Measurements from ENCODE around the gene TLL1. TPM values are rescaled to one million over a fixed set of nuclear protein-coding genes. Genes with fewer than 3 reads are reported as not detected.

The TLL1 gene
- total RNA-seq, result 39.2 and 39.7 TPM in 2 replicates
- long read RNA-seq, full-length matches to known transcripts, result 3 of 56 reads
- long read RNA-seq, partial matches to known transcripts, result 20 of 56 reads
- long read RNA-seq, other reads (novel, unspliced or antisense), result 33 of 56 reads

DNA sequence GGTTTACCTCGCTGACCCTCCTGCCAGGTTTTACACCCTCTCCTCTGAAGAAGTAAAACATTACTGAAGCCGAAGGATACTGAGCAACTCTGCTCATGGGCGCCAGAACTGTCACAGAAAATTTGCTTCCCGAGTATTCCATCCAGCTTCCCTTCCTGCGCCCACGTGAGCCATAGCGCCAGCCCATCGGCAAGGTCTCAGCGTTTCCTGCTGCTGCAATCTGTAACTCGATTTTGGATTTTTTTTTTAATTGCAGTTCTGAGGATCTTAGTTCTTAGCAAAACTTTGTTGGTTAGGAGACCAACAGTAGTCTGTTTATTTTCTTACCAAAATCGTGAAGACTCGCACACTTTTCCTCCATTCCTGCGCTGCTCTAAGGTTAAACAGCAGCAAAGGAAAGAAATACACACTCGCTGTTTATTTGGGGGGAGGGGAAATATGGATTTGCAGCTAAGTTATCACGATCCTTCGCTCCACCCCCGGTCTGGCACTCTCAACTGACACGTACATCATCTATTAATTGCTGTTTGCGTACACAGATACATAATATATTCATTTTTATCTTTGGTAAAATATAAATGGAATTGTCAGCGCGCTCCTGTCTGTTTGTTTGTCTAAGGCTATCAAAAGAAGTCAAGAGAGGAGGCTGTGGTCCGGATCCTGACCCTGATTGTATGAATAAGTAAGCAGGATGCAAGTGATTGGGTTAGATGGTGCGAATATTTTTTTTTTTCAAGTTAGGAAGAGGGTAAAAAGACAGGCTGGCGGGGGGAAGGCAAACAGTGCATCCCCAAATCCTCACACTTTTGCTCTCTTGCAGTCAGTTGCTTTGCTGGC is at the start of gene TLL1:
TSS of gene TLL1 (plus strand) at position 777 of the 837 bp plus-strand sequence. CDS start 668 bp downstream, outside the sequence.
- Mint-ChIP-seq H3K9me3 (ENCODE audit: unreplicated experiment) (no peaks in the 10 kb centered on the region), H3K36me3 (ENCODE audit: unreplicated experiment) (no peaks in the 10 kb centered on the region), H3K27ac (ENCODE audit: unreplicated experiment) (peak within 1 kb of the TSS; percentile 96), H3K4me3 (ENCODE audit: unreplicated experiment) (peak within 1 kb of the TSS; percentile 97), H3K4me1 (ENCODE audit: unreplicated experiment) (peaks cover 44% of the 10 kb centered on the region), H3K27me3 (ENCODE audit: unreplicated experiment) (no peaks in the 10 kb centered on the region)
- DNase-seq (ENCODE audit: extremely low spot score, unreplicated experiment), result no peak
- TF ChIP-seq CTCF (IDR thresholded peaks at IDR 0.05), result no peak

GRCh38 chr4:165826166-165826565 is 46.9 kb upstream of the TLL1 start:
- Mint-ChIP-seq H3K36me3 (ENCODE audit: unreplicated experiment) (peaks cover 2% of the 10 kb centered on the region), H3K4me1 (ENCODE audit: unreplicated experiment) (peaks cover 8% of the 10 kb centered on the region), H3K4me3 (ENCODE audit: unreplicated experiment) (no peak overlapping the region), H3K9me3 (ENCODE audit: unreplicated experiment) (peaks cover 19% of the 10 kb centered on the region), H3K27ac (ENCODE audit: unreplicated experiment) (no peak overlapping the region), H3K27me3 (ENCODE audit: unreplicated experiment) (no peaks in the 10 kb centered on the region)
- no peak for DNase-seq (ENCODE audit: extremely low spot score, unreplicated experiment)
- TF ChIP-seq CTCF (IDR thresholded peaks at IDR 0.05), result no peak

DNA sequence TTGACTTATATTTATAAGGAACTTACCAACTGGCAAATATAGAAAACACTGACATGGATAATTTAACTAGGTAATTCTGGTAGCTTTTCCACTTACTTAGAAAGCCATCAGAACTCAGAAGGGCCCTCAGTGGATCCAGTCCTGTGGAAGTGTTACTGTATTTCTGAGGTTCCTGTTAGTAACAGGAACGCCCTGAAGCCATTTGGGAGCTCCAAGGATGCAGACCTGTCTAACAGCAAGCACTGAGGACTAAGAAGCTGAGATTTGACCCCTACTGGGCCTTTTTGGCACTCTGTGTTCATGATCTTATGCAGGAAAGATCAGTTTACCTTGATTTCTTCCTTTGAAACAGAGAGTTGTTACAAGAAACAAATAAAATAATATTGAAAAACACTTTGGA is 46.0 kb upstream of the TLL1 start:
- H3K36me3 Mint-ChIP-seq (ENCODE audit: unreplicated experiment), result peaks cover 2% of the 10 kb centered on the region
- no peak overlapping the region for H3K27ac Mint-ChIP-seq (ENCODE audit: unreplicated experiment)
- DNase-seq (ENCODE audit: extremely low spot score, unreplicated experiment), result no peak
- peaks cover 11% of the 10 kb centered on the region for H3K9me3 Mint-ChIP-seq (ENCODE audit: unreplicated experiment)
- TF ChIP-seq CTCF (IDR thresholded peaks at IDR 0.05), result no peak
- peaks cover 8% of the 10 kb centered on the region for H3K4me1 Mint-ChIP-seq (ENCODE audit: unreplicated experiment)
- no peaks in the 10 kb centered on the region for H3K27me3 Mint-ChIP-seq (ENCODE audit: unreplicated experiment)
- no peak overlapping the region for H3K4me3 Mint-ChIP-seq (ENCODE audit: unreplicated experiment)

GRCh38 chr4:165828928-165829327 is 44.1 kb upstream of the TLL1 start:
- Mint-ChIP-seq H3K36me3 (ENCODE audit: unreplicated experiment) (peaks cover 2% of the 10 kb centered on the region), H3K9me3 (ENCODE audit: unreplicated experiment) (peaks cover 10% of the 10 kb centered on the region), H3K27ac (ENCODE audit: unreplicated experiment) (no peak overlapping the region), H3K4me3 (ENCODE audit: unreplicated experiment) (no peak overlapping the region), H3K4me1 (ENCODE audit: unreplicated experiment) (peaks cover 8% of the 10 kb centered on the region), H3K27me3 (ENCODE audit: unreplicated experiment) (no peaks in the 10 kb centered on the region)
- no peak for TF ChIP-seq CTCF (IDR thresholded peaks at IDR 0.05)
- no peak for DNase-seq (ENCODE audit: extremely low spot score, unreplicated experiment)

- no peak for TF ChIP-seq CTCF (IDR thresholded peaks at IDR 0.05)
- Mint-ChIP-seq H3K4me3 (ENCODE audit: unreplicated experiment) (no peak overlapping the region), H3K27ac (ENCODE audit: unreplicated experiment) (no peak overlapping the region), H3K36me3 (ENCODE audit: unreplicated experiment) (no peaks in the 10 kb centered on the region), H3K27me3 (ENCODE audit: unreplicated experiment) (no peaks in the 10 kb centered on the region), H3K9me3 (ENCODE audit: unreplicated experiment) (no peaks in the 10 kb centered on the region), H3K4me1 (ENCODE audit: unreplicated experiment) (peaks cover 3% of the 10 kb centered on the region)
- DNase-seq (ENCODE audit: extremely low spot score, unreplicated experiment), result no peak
These were observed 38.9 kb upstream of the TLL1 start for GRCh38 chr4:165834116-165834515.

Data from osteocyte (in vitro differentiated cells).